GM19023 (cell line): ENCODE data around the gene NAB2.
"Not testable (repeated sequence)": the region's sequence is repeated elsewhere in the genome, so short reads cannot be mapped to it uniquely, and the experiment has no call there.

ENCODE experiments used
- ATAC-seq: cut with Tn5 transposase; IDR thresholded peaks from one replicate; pipeline ENCODE4 v1.9.1; 2021; ENCODE audit warnings: mild to moderate bottlenecking, moderate library complexity; ENCODE audit not compliant: unreplicated experiment

NAB2 gene

DNA sequence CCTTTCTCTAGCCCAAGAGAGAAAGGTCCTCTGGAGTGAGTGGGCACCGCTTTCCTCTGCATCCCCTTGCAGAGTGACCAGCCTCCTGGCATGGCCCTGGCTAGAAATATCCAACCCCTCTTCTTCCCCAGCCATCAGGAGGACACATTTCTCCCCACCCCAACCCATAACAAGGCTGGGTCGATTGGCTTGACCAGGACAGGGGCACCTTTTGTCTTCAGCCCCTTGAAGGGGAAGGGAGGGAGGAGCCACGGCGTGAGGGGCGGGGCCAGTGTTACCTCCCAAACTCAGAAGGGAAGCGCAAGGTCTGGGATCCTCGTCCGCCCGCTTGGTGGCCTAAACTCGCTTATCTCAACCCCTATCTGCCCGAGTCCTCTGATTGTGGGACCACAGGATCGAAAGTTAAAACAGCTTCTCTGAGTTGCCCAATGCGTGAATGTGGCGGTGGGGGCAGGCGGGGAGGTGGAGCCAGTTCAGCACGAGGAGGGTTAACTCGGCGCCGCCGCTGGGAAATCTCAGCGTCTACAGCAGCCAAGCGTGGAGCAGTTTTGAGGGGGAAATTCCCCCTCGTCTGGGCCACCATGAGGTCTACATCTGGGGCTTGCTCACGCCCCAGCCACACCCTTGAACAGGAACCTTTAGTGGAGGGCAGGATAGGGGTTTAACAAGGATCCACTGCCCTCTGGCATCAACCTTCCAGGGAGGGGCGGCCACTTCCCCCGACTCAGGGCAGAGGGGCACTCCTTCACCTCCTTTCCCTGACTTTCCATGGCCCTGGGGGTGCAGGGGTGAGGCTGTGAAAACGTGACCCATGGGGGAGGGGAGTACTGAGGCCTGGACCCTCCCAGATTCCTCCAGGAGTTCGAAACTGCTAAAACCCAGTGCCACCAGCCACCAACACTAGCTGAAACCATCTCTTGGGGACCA lies 21.5 kb downstream of the NAB2 start:
- ATAC-seq, result peak; percentile 52

DNA sequence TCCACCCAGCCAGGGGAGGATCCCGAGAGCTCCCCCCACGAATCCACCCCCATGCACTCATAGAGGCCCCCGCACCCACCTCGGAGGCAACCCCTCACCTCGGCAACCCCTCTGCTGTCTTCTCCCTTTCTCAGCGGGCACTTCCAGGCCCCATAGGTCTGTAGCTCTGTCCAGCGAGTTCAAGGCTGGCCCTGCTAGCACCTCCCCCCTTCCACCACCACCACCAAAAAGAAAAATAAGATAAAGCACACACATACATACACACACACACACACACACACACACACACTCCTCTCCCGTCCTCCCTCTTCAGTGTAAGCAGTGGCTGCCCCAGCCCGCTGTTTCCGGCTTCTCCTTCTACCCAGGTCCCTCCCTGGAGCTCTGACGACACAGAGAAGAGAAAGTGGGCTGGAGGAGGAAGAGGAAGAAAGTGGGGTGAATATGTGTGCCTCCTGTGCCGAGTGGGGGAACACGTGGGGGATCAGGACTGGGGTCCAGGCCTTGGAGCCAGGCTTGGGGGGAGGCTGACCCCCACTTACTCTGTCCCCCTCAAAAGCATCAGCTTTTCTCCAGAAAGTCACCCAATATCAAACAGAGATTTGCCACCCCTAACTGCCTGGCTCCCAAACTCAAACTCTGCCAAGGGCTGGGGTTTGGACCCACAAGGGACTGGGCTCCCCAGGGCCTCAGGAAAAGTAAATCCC lies 22.3 kb downstream of the NAB2 start, which contains the start of gene STAT6:
STAT6 (minus strand) TSS at position 332 of the 704 bp plus-strand sequence. CDS start 3,084 bp downstream, outside the sequence.
- peak; percentile 53 for ATAC-seq

DNA sequence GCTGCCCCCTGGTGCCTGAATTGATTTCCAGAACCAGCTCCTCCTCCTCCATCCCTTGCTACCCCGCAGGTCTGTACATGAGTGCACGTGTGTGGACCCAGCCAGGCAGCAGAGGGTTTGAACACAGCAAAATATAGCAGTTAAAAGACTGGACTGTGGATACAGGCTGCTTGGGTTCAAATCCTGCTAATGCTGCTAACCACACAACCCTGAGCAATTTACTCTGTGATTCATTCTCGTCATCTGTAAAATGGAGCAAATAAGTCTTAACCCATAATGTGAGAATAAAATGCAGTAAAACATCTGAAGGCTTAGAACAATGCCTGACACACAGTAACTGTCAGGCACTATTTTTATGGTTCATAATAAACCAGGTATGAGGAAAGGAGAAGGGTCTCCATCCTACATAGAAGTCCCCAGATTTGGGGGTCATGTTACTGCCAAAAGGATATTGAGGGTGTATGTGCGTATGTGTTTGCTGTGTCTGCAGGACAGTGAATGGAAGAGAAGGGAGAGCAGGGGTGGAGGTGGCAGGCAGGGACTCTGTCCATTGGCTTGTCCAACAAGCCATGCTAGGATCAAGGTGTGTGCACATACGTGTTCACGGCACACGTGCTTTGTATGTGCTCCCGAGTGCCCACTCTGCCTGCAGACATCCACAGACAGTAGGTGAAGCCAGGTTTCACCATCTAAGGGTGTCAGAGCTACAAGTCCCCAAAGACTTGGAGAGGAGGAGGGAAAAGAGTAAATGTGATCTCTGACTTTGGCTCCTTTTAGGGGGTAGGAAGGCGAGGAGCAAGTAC lies 23.8 kb downstream of the NAB2 start:
- ATAC-seq, result peak; percentile 63

DNA sequence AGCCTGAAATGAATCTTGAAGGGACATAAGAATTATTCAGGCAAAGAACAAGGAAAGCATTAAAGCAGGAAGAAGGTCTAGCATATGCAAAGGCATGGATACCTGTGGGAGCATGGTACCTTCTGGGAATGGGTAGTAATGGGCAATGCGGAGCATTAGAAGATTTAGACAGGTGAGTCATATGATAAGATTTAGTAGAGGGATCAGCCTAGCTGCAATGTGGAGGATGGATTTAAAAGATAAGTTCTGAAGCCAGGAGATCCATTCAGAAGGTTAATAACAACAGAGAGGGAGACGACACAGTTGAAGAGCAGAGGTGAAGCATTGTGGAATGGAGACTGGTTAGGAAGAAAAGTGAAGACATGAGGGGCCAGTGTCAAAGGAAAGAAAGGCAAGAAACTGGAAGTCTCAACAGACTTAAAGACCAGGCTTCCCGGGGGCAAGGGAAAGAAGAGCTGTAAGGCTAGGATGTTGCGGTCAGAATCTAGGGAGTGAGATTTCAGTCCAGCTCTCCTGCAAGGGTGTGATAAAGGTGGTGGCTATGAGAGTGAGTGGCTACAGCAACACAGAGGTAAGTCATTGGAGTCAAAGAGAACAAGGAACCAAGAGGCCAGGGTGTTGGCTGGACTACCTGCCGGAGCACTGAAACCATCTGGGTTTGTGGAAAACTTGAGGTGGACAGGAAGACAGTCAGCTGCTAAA lies 27.8 kb downstream of the NAB2 start:
- no peak for ATAC-seq

DNA sequence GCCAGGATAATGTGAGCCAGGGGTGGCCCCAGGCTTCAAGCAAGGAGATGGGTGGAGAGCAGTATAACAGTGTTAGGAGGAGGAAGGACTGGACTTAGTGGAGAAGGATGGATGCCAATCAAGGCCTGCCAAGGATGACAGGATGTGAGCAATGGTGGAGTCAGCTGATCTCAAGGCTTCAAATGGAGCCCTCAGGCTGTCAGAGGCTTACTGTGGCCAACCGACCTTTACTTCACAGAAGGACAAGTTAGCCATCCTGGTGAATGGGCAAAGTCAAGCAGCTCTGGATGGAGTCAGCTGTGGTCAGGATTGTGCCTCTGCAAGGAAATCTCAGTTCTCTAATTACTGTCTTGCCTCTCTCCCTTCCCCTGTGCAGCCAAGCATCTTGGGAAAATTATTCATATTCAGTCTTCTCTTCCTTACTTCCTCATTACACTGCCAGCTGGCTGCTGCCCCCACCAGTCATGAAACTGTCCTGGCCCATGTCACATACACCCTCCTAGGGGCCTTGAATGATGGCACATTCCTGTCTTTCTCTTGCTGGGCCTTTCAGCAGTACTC lies 29.9 kb downstream of the NAB2 start:
- no peak for ATAC-seq

DNA sequence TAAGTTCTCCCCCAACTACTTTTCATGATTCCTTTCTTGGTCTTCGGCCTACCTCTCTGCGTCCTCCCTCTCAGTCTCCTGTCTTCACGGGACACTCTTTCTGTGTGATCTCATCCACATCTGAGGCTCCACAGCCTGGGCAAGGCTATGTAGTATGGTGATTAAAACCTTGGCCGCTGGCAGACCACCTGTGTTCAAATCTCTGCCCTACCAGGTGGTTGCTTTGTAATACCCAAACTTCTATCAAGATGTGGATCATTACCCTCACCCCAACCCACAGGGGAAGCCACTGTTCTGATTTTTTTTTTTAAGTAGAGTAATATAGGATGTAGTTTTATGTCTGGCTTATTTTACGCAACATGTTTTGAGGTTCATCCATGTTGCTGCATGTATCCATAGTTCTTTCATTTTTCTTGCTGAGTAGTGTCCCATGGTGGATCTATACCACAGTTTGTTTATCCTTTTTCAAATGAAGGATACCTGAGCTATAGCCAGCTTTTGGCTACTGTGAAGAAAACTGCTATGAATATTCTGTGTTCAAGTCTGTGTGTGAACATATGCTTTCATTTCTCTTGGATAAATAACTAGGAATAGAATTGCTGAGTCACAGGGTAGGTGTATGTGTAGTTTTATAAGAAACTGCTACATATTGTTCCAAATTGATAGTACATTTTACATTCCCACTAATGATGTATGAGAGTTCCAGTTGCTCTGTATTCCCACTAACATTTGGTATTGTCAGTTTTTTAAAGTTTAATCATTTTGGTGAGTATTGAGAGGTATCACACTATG lies 30.6 kb downstream of the NAB2 start:
- no peak for ATAC-seq

DNA sequence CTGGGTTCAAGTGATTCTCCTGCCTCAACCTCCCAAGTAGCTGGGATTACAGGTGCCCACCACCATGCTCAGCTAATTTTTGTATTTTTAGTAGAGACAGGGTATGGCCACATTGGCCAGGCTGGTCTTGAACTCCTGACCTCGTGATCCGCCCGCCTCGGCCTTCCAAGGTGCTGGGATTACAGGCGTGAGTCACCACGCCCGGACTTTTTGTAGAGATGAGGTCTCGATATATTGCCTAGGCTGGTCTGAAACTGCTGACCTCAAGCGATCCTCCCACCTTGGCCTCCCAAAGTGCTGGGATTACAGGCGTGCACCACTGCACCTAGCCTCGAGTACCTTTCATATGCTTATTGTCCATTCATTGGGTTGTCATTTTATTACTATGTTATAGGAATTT lies 31.8 kb downstream of the NAB2 start:
- ATAC-seq, result not testable (repeated sequence)

DNA sequence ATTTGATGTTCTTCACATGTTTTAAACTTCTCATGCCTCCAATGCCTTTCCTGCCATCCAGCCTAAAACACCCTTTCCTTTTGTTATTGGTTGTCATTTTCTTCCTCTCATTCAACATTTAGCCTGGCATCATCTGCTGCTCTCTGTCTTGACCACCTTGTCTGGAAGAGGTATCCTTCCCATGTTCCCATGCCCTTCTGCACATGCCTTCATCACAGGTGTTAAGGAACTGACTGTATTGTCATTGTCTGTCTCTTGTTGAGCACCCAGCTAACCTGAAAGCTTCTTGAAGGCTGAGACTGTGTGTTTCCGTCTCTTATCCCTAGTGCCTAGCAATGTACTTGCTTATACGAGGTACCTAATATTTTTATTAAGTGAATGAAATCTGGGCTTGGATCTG lies 34.9 kb downstream of the NAB2 start:
- no peak for ATAC-seq

DNA sequence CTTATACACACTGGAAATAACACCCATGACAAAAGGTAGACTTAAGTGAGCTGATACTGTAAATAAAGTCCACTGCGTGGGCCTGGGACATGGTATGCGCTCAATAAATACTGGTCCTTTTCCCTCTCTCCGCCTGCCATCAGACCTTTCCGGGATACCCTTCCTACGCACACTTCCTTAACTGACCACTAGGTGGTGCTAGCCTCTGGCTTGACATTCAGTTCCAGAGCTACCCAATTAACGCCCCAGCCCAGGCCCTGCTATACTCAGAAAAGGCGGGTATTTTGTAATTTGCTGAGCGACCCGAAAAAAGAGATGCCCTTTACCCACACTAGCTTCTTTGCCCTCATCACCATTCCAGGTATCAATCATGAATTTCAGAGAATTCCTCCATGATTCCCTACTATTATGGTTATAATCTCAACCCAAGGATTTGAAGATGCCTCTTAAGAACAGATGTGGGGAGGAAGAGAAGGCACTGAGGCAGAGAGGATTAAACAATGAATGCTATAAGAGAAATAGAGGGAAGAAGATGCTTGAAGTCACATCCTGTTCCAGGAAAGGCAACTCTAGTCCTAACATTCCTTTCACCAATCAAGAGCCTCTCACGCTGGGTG lies 35.5 kb downstream of the NAB2 start:
- no peak for ATAC-seq

DNA sequence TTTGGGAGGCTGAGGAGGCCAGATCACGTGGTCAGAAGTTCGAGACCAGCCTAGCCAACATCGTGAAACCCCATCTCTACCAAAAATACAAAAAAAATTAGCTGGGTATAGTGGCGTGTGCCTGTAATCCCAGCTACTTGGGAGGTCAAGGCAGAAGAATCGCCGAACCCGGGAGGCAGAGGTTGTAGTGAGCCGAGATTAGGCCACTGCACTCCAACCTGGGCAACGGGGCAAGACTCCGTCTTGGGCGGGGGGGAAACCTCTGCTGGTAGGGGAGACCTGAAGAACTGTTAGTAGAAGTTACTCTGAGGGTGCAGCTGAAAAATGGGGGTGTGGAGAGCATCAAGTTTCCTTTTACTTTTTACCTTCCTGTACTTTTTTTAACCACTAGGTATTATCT lies 37.1 kb downstream of the NAB2 start:
- ATAC-seq, result no peak

DNA sequence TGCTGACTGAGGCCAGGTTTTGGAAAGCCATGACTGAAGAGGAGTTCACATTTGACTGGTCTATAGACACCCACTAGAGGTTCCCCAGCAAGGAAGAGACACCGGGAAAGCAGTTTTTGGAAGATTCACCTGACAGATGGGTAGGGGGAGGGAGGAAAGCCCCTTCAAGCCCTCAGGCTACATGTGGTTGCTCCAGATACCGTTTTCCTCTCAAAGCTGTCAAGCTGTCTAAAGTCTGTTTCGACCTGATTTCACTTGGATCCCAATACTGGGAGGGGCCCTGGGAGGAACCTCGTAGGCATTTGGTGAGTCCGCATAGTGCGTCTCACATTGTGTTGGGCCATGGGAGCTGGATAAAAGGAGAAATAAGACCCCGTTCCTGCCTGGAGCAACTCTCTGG lies 37.6 kb downstream of the NAB2 start:
- no peak for ATAC-seq

DNA sequence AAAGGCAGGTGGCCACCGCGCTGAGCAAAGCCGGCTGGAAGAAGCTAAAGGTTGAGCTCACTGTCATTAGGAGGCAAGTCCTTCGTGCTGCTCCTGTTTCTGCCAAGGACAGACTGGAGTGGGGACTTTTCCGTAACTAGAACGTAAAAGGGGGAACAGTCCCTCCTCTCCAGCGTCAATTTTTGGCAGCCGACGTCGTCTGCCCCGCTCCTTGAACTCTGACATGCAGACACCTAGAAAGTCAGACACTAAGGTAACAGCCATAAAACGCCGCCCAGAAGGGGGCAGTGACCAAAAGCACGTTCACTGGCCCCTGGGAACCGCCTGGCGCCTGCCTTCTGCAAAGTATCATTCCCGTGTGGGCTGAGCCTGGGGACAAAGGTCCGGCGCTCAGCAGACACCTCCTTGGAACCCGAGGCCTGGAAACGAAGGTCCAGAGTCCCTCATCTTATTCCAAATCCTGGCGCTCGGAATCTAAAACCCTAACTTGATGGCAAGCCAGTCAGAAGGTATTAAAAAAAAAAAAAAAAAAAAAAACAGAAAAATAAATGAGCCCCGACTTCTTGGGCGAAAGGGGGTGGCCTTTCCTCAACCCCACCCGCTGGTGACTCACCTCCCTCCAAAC lies 38.3 kb downstream of the NAB2 start:
- ATAC-seq, result no peak

DNA sequence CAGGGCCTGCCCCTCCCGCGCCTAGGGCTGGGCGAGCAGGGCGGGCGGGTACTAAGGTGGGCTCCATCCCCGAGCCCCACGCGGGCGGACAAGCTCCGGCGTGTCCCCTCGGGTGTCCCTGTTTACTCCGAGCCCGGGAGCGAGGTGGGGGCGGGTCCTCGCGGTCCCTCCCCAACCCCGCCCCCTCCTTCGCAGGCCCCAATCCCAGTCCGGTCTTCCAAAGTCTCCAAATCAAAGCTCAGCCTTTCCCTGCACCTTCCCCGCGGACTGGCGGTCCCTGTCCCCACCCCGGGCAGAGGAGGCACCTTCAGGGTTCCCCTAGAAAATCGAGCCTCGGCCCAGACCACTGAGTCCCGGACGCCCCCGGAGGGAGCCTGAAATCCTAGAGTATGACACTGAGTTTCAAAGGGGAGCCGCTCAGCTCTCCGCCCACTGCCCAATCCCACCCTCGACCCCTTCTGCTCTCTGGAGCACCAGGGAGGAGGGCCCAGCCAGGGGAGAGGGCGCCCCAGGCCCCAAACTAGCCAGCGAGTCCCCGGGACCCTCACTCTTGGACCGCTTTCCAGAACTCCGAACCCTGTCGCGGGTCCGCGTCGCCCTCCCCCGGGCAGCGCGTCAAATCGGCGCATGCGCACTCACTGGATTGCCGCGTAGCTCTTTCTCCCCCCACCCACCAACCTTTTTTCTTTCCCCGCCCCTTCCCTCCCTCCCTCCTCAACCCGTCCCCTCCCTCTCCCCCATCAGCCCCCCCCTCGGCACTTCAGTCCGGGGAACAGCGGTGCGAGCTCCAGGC lies 39.0 kb downstream of the NAB2 start, which contains the start of gene LRP1:
LRP1 (plus strand) TSS at position 758 of the 793 bp plus-strand sequence. CDS start 482 bp downstream, outside the sequence.
- ATAC-seq, result no peak

DNA sequence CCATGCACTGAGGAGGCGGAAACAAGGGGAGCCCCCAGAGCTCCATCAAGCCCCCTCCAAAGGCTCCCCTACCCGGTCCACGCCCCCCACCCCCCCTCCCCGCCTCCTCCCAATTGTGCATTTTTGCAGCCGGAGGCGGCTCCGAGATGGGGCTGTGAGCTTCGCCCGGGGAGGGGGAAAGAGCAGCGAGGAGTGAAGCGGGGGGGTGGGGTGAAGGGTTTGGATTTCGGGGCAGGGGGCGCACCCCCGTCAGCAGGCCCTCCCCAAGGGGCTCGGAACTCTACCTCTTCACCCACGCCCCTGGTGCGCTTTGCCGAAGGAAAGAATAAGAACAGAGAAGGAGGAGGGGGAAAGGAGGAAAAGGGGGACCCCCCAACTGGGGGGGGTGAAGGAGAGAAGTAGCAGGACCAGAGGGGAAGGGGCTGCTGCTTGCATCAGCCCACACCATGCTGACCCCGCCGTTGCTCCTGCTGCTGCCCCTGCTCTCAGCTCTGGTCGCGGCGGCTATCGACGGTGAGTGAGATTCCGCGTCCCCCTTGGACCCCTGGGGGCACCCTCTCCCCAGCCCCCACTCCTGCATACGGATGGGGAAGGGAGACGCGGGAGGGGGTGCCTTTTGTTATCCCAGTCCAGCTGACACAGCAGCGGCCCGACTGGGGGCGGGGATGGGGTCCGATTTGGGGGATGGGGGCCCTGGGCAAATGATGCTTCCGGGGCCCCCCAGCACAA lies 39.8 kb downstream of the NAB2 start:
- no peak for ATAC-seq

DNA sequence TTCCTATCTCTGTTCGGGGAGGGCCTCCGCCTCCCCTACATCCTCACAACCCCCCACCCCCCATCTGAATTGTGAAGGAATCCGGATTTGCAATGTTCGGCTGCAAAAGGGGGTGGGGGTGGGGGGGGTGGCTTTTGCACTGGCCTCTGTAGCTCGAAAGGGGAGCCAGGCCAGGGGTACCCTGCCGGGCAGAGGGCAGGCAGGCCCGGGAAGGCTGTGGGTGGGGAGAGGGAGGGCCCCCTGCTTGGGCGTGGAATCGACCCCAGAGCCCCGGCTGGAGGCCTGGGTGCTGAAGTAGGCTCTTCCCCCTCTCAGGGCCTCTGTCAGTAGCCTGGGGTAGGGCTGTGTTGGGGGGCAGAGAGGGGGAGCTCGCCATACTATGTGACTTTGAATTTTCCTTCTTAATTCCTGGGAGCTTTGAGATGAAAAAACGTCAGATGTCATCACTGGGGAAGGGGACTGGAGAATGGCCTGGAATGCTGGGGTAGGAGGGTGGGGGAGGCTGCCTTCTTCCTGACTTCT lies 40.5 kb downstream of the NAB2 start:
- no peak for ATAC-seq

DNA sequence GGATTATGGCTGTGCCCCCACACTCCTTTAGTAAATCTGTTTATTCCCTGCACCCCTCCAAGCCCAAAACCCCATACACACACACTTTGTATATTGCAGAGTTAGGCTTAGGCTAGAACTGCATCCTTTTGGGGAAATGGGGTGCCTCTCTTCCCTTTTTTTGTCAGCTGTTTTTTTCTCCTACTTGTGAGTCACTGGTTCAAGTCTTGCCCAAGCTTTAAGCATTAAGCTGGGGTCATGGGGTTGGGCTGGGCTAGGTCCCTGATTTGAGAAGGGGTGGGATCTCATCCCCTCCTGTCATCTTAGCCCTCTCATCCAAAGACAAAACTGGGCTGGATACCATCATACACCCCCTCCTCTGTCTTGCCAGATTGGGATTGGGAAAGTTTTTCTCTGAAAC lies 41.0 kb downstream of the NAB2 start:
- ATAC-seq, result no peak

DNA sequence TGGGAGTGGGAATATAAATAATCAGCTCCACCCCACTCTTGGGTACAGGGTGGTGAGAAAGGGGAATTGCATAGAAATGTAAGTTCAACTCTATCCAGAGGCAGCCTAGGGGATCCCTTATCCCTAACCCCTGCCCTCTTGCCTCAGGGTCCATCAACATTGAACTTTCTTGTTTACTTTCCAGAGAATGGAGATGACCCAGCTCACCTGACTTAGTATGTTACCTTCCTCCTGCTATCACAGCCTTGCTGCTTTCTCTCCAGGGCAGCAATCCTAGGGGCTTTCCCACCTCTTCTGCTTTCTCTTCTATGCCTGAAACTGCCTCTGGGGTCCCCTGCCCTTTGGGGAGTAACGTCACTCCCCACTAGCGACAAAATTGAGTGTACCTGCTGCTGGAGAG lies 42.0 kb downstream of the NAB2 start:
- no peak for ATAC-seq
